Sigmoid colon (tissue), 4 donors: Measurements from ENCODE around the gene HTD2.

Experiments
- CTCF ChIP-seq, 4 experiments: fragments of 450-650 bp in 3 of 4; fragments of 200-600 bp in 1 of 4; IDR thresholded peaks; one replicate each; pipeline ENCODE4 v1.5.1; 2016 to 2019; ENCODE audit warnings: antibody characterized with exemption in 4 of 4, mild to moderate bottlenecking in 3 of 4, moderate library complexity in 2 of 4
- EP300 ChIP-seq, 4 donors: sonication (generic); formaldehyde crosslinking; IDR thresholded peaks; one replicate each; pipeline ENCODE4 v1.6.1; 2017; ENCODE audit warnings: antibody characterized with exemption in 4 of 4
- POLR2A ChIP-seq, 2 donors: fragments of 450-650 bp; IDR thresholded peaks; one replicate each; pipeline ENCODE4 v1.6.1; 2016; ENCODE audit warnings: antibody characterized with exemption in 2 of 2, mild to moderate bottlenecking in 2 of 2, moderate library complexity in 2 of 2

GRCh38 chr3:58334506-58334884, 28.2 kb downstream of the HTD2 start:
- no peak for TF ChIP-seq POLR2A (IDR thresholded peaks at IDR 0.05)
- TF ChIP-seq CTCF (IDR thresholded peaks at IDR 0.05) = no peak
- TF ChIP-seq EP300 (IDR thresholded peaks at IDR 0.05) = no peak
